Spleen (tissue), 7 donors: Measurements from ENCODE around the gene NXPE1.

Experiments
- POLR2A ChIP-seq, 3 donors: fragments of 450-650 bp; IDR thresholded peaks; one replicate each; pipeline ENCODE4 v1.5.1; 2017; ENCODE audit warnings: antibody characterized with exemption in 3 of 3, mild to moderate bottlenecking in 1 of 3
- TF ChIP-seq, protein P1 (sequence below), 11 experiments: fragments of 200-600 bp in 7 of 11; fragments of 450-650 bp in 4 of 11; sonication (generic) in 4 of 11; IDR thresholded peaks in 8 of 11; conservative IDR thresholded peaks in 3 of 11; 1 replicate in 7 of 11; 2 replicates in 4 of 11; pipeline versions ENCODE4 v1.4.0 to v1.8.0; 2016 to 2021; ENCODE audit warnings: antibody characterized with exemption in 11 of 11, inconsistent platforms in 4 of 11, mild to moderate bottlenecking in 1 of 11
- donor health status: DM: no; HTN: no; CAD: no; lungs with moderate emphysema.
- donor health status: DM: no; HTN: no; CAD: no.
- donor health status: DM: no; HTN: no; CAD: no.

- TF ChIP-seq, protein P1, sequence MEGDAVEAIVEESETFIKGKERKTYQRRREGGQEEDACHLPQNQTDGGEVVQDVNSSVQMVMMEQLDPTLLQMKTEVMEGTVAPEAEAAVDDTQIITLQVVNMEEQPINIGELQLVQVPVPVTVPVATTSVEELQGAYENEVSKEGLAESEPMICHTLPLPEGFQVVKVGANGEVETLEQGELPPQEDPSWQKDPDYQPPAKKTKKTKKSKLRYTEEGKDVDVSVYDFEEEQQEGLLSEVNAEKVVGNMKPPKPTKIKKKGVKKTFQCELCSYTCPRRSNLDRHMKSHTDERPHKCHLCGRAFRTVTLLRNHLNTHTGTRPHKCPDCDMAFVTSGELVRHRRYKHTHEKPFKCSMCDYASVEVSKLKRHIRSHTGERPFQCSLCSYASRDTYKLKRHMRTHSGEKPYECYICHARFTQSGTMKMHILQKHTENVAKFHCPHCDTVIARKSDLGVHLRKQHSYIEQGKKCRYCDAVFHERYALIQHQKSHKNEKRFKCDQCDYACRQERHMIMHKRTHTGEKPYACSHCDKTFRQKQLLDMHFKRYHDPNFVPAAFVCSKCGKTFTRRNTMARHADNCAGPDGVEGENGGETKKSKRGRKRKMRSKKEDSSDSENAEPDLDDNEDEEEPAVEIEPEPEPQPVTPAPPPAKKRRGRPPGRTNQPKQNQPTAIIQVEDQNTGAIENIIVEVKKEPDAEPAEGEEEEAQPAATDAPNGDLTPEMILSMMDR (IDR thresholded peaks at IDR 0.05 in 8 of 11, conservative IDR thresholded peaks at IDR 0.05 in 3 of 11), result no peak
- no peak for TF ChIP-seq POLR2A (IDR thresholded peaks at IDR 0.05)
These were observed 35.9 kb upstream of the NXPE1 start, which contains the start of gene NXPE4 for GRCh38 chr11:114595571-114595970.
